GM18861 (cell line): ENCODE measurements around the gene TMEM80.
"Not testable (repeated sequence)": the region's sequence is repeated elsewhere in the genome, so short reads cannot be mapped to it uniquely, and the experiment has no call there.

ENCODE experiments used
- ATAC-seq: cut with Tn5 transposase; IDR thresholded peaks from one replicate; pipeline ENCODE4 v1.9.1; 2021; ENCODE audit not compliant: unreplicated experiment

TMEM80 gene

DNA sequence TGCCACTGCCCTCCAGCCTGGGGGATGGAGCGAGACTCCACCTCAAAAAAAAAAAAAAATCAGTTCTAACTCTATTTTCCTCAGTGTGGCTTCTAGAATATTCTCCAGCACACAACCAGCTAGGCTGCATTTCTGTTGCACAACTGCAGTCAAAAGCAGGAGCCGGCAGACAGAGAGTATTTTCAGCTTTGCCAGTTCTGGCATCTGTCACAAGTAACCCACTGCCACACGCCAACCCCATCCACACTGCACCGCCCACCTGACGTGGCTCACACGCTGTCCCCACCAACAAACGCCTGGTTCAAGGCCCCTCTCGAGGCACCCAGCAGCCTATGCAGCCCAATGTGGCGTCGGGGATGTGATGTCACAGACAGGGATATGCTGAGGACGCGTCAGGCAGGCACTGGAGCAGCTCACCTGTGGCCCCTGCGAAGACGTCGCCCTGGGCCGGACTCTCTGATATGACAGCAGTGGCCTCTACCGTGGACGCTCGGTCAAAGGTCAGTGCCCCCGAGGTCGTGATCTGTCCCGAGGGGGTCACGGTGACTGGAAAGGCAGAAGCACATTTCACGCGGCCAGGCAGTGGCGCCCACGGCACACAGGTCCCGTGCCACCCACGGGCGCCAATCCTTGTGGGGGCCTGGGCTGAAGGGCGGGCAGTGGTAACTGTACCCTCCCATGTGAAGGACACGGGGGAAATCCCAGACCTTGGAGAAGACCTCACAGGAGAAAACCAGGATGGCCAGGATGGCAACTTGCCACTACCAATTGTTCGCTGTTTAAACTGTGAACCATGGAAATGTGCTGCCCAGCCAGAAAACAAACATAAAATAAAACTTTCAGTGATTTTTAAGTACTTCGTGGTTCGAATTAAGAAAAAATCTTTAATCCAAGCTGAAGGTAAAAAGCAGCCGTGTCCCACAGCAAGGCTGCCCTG, 16.1 kb upstream of the TMEM80 start:
- ATAC-seq, result no peak

- no peak for ATAC-seq
These were observed 15.1 kb upstream of the TMEM80 start for GRCh38 chr11:680476-680875.

DNA sequence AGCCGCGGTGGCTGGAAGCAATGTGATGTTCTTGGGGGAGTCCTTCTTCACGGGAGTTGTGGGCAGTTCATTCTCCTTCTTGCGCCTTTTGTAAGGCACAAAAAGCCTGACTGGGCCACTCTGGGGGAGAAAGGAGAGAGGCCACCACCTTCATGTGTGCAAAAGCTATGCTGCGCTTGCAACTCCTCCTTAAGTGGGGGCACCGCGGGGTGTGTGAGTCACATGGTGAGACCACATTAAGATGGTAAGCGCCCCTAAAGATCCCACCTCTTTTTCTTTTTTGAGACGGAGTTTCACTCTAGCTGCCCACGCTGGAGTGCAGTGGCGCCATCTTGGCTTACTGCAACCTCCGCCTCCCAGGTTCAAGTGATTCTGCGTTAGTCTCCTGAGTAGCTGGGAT, 14.6 kb upstream of the TMEM80 start:
- ATAC-seq, result no peak

DNA sequence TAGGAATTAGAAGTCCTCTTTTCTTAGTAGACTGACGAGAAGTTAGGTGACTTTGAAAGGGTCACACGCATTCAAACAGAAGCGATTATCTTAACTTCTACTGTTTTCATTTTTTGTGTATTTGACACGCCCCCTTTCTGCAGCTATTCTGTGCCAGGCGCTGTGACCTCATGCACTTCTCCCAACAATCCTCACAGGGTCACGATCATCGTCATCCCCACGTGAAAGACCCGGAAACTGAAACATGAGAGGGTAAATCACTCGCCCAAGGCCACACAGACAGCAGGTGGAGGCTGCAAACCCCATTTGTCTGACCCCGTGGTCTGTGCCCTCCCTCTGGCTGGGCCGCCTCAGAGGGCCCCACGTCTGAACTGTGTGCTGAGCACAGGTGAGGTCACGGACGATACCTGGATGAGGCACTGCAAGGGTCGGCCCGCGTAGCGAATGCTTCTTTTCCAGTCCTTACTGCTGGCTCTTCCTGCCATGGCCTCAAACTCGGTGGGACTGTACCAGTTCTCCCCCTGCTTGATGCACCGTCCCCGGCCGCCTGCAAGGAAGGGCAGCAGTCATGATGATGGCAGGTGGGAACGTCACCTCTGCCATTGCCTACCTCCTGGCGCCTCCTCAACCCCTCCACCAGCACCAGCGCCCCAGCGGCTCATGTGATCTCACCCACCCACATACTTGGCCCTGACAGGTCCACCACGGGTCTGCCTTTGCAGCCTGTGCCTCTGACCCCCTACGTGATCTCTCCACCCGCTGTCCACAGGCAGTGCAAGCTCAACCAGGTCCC, 9.0 kb upstream of the TMEM80 start:
- ATAC-seq, result no peak

DNA sequence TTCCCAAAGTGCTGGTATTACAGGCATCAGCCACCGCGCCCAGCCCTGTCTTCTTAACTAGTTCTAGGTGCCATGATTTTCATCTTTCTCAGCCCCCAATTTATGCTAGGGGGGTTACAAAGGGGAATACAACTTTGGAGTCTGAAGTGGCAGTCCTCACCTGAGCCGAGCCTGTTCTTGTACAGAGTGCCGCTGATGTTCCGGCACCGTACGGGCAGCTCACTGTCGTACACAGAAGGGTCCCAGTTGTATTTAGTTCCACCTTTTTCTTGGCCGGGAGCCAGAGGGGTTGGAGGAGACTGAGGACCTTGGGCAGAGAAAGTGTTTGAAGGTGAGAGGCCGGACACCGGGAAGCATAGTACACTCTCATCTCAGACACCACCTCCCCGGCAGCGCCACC, 7.9 kb upstream of the TMEM80 start:
- ATAC-seq, result no peak

GRCh38 chr11:688681-689080, 6.9 kb upstream of the TMEM80 start:
- no peak for ATAC-seq

DNA sequence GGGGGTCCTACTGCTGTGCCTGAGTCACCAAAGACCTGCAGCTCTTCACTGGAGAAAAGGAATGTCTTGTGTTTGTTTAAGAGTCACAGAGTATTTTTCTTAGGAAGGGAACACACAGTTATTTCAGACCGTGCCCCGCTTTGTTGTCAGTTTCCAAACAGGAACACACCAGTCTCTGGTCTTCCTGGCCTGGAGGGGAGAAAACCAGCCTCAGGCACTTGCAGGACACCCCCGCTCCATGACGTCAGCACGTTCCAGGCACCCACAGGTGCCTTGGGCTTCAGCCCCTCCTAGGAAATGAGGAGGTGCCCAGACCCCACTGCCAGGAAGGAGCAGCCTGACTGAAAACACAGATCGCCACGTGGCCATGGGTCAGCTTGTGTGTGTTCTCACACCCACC, 6.0 kb upstream of the TMEM80 start:
- no peak for ATAC-seq

DNA sequence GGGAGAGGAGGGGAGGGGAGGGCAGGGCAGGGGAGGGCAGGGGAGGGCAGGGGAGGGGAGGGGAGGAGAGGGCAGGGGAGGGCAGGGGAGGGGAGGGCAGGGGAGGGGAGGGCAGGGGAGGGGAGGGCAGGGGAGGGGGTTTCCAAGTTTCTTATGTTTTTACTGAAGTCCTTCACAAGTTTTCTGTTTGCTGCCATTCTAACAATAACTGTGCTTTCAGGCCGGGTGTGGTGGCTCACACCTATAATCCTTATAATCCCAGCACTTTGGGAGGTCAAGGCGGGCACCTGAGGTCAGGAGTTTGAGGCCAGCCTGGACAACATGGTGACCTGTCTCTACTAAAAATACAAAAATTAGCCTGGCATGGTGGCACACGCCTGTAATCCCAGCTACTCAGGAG, 5.4 kb upstream of the TMEM80 start:
- ATAC-seq, result not testable (repeated sequence)

GRCh38 chr11:690738-691633, 4.6 kb upstream of the TMEM80 start:
- ATAC-seq, result no peak

DNA sequence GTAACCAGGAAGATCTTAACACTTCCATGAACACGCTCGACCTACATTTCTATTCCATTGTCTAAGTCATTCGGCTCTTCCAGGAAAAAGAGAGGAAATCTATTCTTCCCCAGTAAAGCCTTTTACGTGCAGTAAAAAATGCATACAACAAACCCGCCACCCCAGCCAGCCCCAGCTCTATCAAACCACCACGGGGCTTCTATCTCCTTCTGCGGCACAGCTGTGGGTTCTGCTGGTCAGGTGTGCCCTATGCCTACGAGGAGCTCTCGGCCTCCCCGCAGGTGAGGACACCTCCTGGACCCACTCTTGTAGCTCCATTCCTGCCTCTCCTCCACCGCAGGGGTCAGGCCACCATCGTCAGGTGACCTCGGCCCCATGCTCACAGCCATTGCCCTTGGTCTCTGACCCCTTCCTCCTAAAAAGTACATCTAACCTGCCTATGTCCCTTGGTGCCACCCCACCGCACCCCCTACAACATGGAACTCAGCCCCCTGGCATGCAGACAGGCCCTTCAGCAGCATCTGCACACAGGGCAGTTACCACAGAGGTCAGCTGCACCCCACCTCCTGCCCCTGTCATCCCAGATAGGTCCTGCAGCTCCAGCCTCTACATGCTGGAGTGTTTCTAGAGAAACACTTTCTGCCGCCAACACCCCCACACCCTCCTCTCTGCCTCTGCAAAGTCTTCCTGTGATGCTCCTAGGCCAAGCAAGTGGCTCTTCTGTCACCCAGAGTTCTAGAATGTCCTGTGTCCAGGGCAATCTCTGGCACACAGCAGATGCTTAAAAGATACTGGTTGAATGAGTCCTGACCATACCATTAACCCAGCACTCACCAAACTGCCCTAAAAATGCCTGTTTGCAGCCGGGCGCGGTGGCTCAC, 3.7 kb upstream of the TMEM80 start:
- ATAC-seq, result no peak

GRCh38 chr11:692824-693414, 2.7 kb upstream of the TMEM80 start:
- no peak for ATAC-seq

DNA sequence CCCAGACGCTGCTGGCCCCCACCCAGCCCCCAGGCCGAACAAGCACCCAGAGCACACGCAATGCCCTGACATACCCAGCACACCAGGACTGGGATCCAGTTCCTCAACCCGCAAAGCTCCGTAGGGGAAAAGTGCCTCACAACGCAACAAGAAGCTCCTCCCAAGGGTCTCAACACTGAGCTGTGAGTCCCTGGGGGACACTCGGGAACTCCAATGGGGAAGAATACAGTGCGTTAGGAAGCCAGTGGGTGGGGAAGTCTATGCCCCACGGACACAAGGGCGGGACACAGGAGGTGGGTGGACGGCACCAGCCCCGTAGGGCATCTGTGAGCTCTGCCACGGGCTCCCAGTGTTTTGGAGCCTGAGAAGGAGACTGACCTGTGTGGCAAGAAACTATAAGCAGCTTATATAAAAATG, 2.2 kb upstream of the TMEM80 start:
- no peak for ATAC-seq

GRCh38 chr11:693887-694562, 1.6 kb upstream of the TMEM80 start:
- no peak for ATAC-seq

- ATAC-seq, result peak; percentile 67
These were observed 891 bp upstream of the TMEM80 start, which contains the start of gene DEAF1 for GRCh38 chr11:694563-695287. DEAF1 (minus strand) TSS chr11:695222; CDS start chr11:695047, 175 bp downstream.

DNA sequence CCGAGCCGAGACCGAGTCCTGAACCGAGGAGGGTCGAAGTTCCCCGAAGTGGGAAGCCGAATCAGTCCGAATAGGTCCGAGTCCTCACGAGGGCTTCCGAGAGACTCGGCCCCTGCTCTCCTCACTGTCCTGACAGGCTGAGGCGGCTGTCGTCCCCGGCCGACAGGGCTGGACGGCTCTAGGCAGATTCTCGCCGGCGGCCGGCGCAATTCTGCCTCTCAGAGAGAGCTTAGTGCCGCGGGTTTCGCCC, 403 bp upstream of the TMEM80 start:
- ATAC-seq, result no peak

GRCh38 chr11:696955-697491, 1.4 kb downstream of the TMEM80 start:
- no peak for ATAC-seq

DNA sequence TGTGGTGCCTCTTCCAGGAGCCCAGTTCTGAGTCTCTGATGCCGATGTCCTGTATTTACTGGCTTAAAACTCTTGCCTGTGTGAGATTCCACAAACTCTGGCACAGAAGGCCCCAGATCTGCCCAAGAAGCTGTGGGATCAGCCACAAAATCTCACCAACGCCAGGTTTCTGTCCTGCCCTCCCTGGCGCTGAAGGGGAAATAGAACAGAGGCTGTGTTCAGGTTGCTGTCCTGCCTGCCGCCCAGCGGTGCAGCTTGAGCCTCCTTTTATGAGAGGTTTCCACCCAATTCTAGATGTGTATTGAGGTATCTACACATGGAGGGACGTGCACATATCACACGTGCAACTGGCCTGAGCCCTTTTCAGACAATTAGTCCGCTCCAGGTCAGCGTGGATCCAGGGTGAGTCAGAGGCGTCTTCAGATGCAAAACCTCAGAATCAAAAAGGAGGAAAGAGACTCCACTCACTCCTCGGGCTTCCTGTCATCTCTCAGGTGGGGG, 2.2 kb downstream of the TMEM80 start:
- ATAC-seq, result no peak

- no peak for ATAC-seq
These were observed 3.0 kb downstream of the TMEM80 start for GRCh38 chr11:698493-699115.
